ENCODE measurements around the gene CRYL1.

DNA sequence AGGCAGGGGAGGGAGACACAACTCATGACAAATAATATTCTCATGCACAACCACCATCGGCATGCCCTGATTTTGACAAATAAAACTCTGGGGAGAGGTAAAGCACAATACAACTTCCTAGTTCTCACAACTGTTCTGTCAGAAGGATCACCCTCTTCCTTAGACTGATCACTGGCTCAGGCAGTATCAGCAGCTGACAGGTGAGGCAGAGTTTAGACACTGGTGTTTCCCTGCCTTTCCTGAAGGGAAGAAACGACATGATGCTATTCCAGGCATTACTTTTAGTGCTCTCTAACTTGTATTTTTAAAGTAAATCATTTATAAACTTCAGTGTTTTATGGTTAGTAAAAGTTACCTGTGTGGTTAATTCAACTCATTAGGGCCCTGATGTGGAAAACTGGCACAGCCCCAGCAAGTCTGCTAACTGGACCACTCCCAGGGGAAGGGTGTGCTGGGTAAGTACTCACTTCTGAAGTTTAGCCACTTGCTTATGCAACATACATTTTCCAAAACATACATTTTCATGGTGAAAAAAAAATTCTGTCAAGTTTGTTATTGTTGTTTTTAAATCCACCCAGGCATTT is 82.8 kb downstream of the CRYL1 start:
- TF ChIP-seq, protein P1, sequence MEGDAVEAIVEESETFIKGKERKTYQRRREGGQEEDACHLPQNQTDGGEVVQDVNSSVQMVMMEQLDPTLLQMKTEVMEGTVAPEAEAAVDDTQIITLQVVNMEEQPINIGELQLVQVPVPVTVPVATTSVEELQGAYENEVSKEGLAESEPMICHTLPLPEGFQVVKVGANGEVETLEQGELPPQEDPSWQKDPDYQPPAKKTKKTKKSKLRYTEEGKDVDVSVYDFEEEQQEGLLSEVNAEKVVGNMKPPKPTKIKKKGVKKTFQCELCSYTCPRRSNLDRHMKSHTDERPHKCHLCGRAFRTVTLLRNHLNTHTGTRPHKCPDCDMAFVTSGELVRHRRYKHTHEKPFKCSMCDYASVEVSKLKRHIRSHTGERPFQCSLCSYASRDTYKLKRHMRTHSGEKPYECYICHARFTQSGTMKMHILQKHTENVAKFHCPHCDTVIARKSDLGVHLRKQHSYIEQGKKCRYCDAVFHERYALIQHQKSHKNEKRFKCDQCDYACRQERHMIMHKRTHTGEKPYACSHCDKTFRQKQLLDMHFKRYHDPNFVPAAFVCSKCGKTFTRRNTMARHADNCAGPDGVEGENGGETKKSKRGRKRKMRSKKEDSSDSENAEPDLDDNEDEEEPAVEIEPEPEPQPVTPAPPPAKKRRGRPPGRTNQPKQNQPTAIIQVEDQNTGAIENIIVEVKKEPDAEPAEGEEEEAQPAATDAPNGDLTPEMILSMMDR (IDR thresholded peaks at IDR 0.05) = no peak
- no peak for TF ChIP-seq REST (IDR thresholded peaks at IDR 0.05; ENCODE audit: insufficient read depth in 1 of 2, low read depth in 2 of 2, low read length in 1 of 2)

Measured in Panc1 (cell line).